ENCODE data around the gene C1orf53. TPM values are rescaled to one million over a fixed set of nuclear protein-coding genes. Genes with fewer than 3 reads are reported as not detected.

C1orf53 gene
- total and polyA plus RNA-seq, 2 of the 8 experiments (the other 6 are each of a cell fraction or from before 2014, with no cell fraction given): 0.56 to 1.3 TPM

GRCh38 chr1:197922070-197922390, 19.6 kb downstream of the C1orf53 start:
- Histone ChIP-seq H2AFZ (ENCODE audit: low read length) (no peak overlapping the region), H3K4me3 (ENCODE audit: extremely low read depth in 1 of 4, insufficient read depth in 2 of 4, low read depth in 3 of 4, low read length in 4 of 4) (peak overlapping the region in 1 of 4 experiments; percentile 38; a peak in 1 of 8 replicates), H3K27ac (ENCODE audit: low read depth, low read length) (no peak overlapping the region), H4K5ac (ENCODE audit: insufficient read length, low read depth, low read length) (no peak overlapping the region), H3K23me2 (ENCODE audit: low read depth, low read length) (peaks cover 3% of the 10 kb centered on the region), H3K27me3 (replicated peaks in 1 of 4; ENCODE audit: control insufficient read depth in 3 of 4, extremely low read depth in 1 of 4, insufficient read depth in 3 of 4, low read length in 3 of 4) (peaks cover 54 to 64% (median 61%) of the 10 kb centered on the region in 4 experiments), H3K23ac (ENCODE audit: insufficient read length) (no peak overlapping the region), H4K91ac (replicated peaks; ENCODE audit: insufficient read length, low read length) (no peak overlapping the region), H3K4me2 (ENCODE audit: insufficient read depth in 1 of 2, low read depth in 2 of 2, low read length in 2 of 2) (peak overlapping the region in 1 of 2 experiments; percentile 68; a peak in 2 of 4 replicates), H3K36me3 (ENCODE audit: control insufficient read depth in 2 of 4, insufficient read depth in 4 of 4, low read length in 3 of 4) (peaks cover 0 to 2% (median 0%) of the 10 kb centered on the region in 4 experiments; a peak in 1 of 8 replicates), H3K4ac (replicated peaks; ENCODE audit: insufficient read length, low read depth, low read length) (no peak overlapping the region), H3K56ac (replicated peaks; ENCODE audit: insufficient read length, low read depth, low read length) (no peak overlapping the region), H2AK5ac (ENCODE audit: low read depth, low read length) (no peak overlapping the region), H3K9me3 (ENCODE audit: insufficient read depth in 2 of 2, low read depth in 1 of 2, low read length in 1 of 2) (no peaks in the 10 kb centered on the region), H4K20me1 (replicated peaks in 1 of 2; ENCODE audit: control insufficient read depth in 1 of 2, insufficient read depth in 2 of 2, low read length in 2 of 2) (peaks cover 2 to 3% of the 10 kb centered on the region in 2 experiments), H3K4me1 (replicated peaks in 1 of 4; ENCODE audit: control insufficient read depth in 3 of 4, insufficient read depth in 4 of 4, low read length in 3 of 4) (peaks cover 12 to 35% (median 17%) of the 10 kb centered on the region in 4 experiments), H3K18ac (ENCODE audit: extremely low read depth, low read length) (no peak overlapping the region), H2BK20ac (ENCODE audit: low read length) (no peak overlapping the region), H2BK5ac (ENCODE audit: low read depth, low read length) (no peak overlapping the region), H3K9ac (replicated peaks in 1 of 4; ENCODE audit: extremely low read depth in 1 of 4, low read depth in 3 of 4, low read length in 3 of 4) (no peak overlapping the region), H3K79me1 (ENCODE audit: low read depth, low read length) (no peaks in the 10 kb centered on the region), H2BK120ac (replicated peaks; ENCODE audit: low read depth, low read length) (no peak overlapping the region), H2BK12ac (ENCODE audit: low read depth, low read length) (no peak overlapping the region), H4K8ac (ENCODE audit: extremely low read depth, insufficient read depth, low read length) (no peak overlapping the region), H3K79me2 (ENCODE audit: control insufficient read depth in 1 of 2, insufficient read depth in 2 of 2, low read length in 2 of 2) (no peaks in the 10 kb centered on the region), H2BK15ac (ENCODE audit: low read length) (no peak overlapping the region; the same call in 1 of the 2 replicates), H3K14ac (ENCODE audit: insufficient read length) (no peak overlapping the region)
- ChIA-PET POLR2A (ENCODE audit: partially characterized antibody) (interaction anchor here (1.2 kb wide), 1 partner anchor 12 kb away, joined by 4 read pairs; no protein-coding TSS in a partner anchor), CTCF (ENCODE audit: partially characterized antibody) (interaction anchor here (1.0 to 7.3 kb wide), 9 partner anchors 8 to 402 kb away, joined by 3 to 62 read pairs (median 4); partner anchors contain the start of gene C1orf53)
- FAIRE-seq (no peak), DNase-seq (ENCODE audit: low read depth in 1 of 2, low spot score in 2 of 2) (no peak)
- WGBS, 2 experiments (ENCODE audit: extremely low coverage in 1 of 2, insufficient coverage in 1 of 2, insufficient read length in 1 of 2, insufficient replicate concordance in 2 of 2, low coverage in 1 of 2, low lambda C conversion rate in 2 of 2, missing lambda C conversion rate in 1 of 2): 79% methylated on average over 2 of the region's 2 CpGs; no CpG with 5 or more reads in 1 of the 2 experiments
- no peak for TF ChIP-seq RXRA (IDR thresholded peaks at IDR 0.05; ENCODE audit: insufficient read depth, low read depth, low read length)
- TF ChIP-seq EP300 (IDR thresholded peaks at IDR 0.05; ENCODE audit: borderline replicate concordance in 1 of 2, low read depth in 2 of 2, low read length in 2 of 2): no peak
- TF ChIP-seq TEAD4 (IDR thresholded peaks at IDR 0.05; ENCODE audit: low read depth, low read length): no peak
